Left cardiac atrium (tissue), 4 donors: ENCODE results near the gene LYRM2. TPM values are rescaled to one million over a fixed set of nuclear protein-coding genes. Genes with fewer than 3 reads are reported as not detected.

Experiments
- ATAC-seq, 2 donors: fragments of 200-7000 bp; cut with Tn5 transposase; one replicate each; pipeline ENCODE4 v1.9.1; 2020; ENCODE audit warnings: mild to moderate bottlenecking in 2 of 2, moderate library complexity in 2 of 2
- DNase-seq: peaks from one replicate; pipeline ENCODE4 v3.0.0-alpha.2; 2020
- intact Hi-C, 2 donors: fragments of 100-400 bp; cut with DNase I; formaldehyde crosslinking; loops; one replicate each; pipeline versions ENCODE4 v1.14.1 to v1.15.1; 2022 to 2023
- total RNA-seq, 2 donors: library from RNA; stranded (reverse); fragmentation: NEBNext Ultra II Directional; extraction: Animal tissue kit (Norgen Biotek cat#: 25700); gene quantifications; one replicate each; pipeline ENCODE4 v1.2.1, GENCODE V29; 2021
- donor health status: DM: no; HTN: yes; CAD: no.
- donor health status: DM: no; HTN: yes; CAD: no; lungs with severe emphysema.
- donor health status: DM: yes; HTN: yes; CAD: no.
- donor health status: Dilated cardiomyopathy.

LYRM2 gene
- total RNA-seq, 2 donors from 2014 or later = 27.9 to 36.7 TPM

GRCh38 chr6:89522778-89523177 lies 115.8 kb downstream of the LYRM2 start:
- intact Hi-C loops = no loop called here
- no peak for ATAC-seq
- no peak for DNase-seq

GRCh38 chr6:89520736-89521135 lies 117.8 kb downstream of the LYRM2 start:
- ATAC-seq = no peak
- no peak for DNase-seq
- intact Hi-C loops = no loop called here

GRCh38 chr6:89518352-89519055 lies 120.0 kb downstream of the LYRM2 start:
- ATAC-seq (no peak), DNase-seq (no peak)
- intact Hi-C loops = no loop called here

Other genes with a start within 250 kb of the LYRM2 start
- 10 to 100 TPM; 89.5 to 99.6 TPM for gene RRAGD, start 226.5 kb downstream of the LYRM2 start, total RNA-seq
- gene ANKRD6, start 205.6 kb downstream of the LYRM2 start, total RNA-seq = 10 to 100 TPM in 1 of 2 donors, 1 to 10 TPM in 1; 9.1 to 13.7 TPM
- gene MDN1, start 181.0 kb upstream of the LYRM2 start, total RNA-seq = 10 to 100 TPM; 22.4 to 23.6 TPM
- 10 to 100 TPM; 11.2 to 14.2 TPM for gene CASP8AP2, start 191.1 kb upstream of the LYRM2 start, total RNA-seq